ENCODE data around the gene TPMT.

DNA sequence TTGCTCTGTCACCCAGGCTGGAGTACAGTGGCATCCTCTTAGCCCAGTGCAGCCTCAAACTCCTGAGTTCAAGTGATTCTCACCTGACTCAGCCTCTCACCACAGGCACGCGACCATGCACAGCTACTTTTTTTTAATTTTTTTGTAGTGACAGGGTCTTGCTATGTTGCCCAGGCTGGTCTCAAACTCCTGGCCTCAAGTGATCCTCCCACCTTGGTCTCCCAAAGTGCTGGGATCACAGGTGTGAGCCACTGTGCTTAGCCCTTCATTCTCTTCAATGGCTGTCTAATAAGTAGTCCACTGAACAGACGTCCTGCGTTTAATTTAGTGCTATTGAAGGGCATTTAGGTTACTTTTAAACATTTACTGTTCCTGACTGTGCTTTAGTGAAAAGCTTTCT is 27.7 kb upstream of the TPMT start:
- no peak for TF ChIP-seq POLR2A (IDR thresholded peaks at IDR 0.05)
- TF ChIP-seq CTCF (IDR thresholded peaks at IDR 0.05) = no peak

Measured in prostate gland (tissue), 2 donors.